ENCODE results near the gene TBC1D22A.
"Not testable (repeated sequence)": the region's sequence is repeated elsewhere in the genome, so short reads cannot be mapped to it uniquely, and the experiment has no call there.

TBC1D22A gene

GRCh38 chr22:46813816-46814597, 51.6 kb downstream of the TBC1D22A start:
- DNase-seq (ENCODE audit: low spot score) = no peak

- DNase-seq (ENCODE audit: low spot score) = no peak
Measured at GRCh38 chr22:46815132-46815531, 52.7 kb downstream of the TBC1D22A start.

- no peak for DNase-seq (ENCODE audit: low spot score)
Measured at GRCh38 chr22:46815559-46815895, 53.1 kb downstream of the TBC1D22A start.

GRCh38 chr22:46815896-46816731, 53.7 kb downstream of the TBC1D22A start:
- DNase-seq (ENCODE audit: low spot score) = no peak

- DNase-seq (ENCODE audit: low spot score) = not testable (repeated sequence)
Measured at GRCh38 chr22:46817390-46817789, 54.9 kb downstream of the TBC1D22A start.

- DNase-seq (ENCODE audit: low spot score) = no peak
Measured at GRCh38 chr22:46823248-46823647, 60.8 kb downstream of the TBC1D22A start.

GRCh38 chr22:46823654-46824053, 61.2 kb downstream of the TBC1D22A start:
- no peak for DNase-seq (ENCODE audit: low spot score)

- no peak for DNase-seq (ENCODE audit: low spot score)
Measured at GRCh38 chr22:46824344-46824909, 62.0 kb downstream of the TBC1D22A start.

- DNase-seq (ENCODE audit: low spot score) = no peak
Measured at GRCh38 chr22:46824980-46825544, 62.6 kb downstream of the TBC1D22A start.

GRCh38 chr22:46826438-46827135, 64.1 kb downstream of the TBC1D22A start:
- DNase-seq (ENCODE audit: low spot score) = no peak

GRCh38 chr22:46827136-46827780, 64.8 kb downstream of the TBC1D22A start:
- no peak for DNase-seq (ENCODE audit: low spot score)

GRCh38 chr22:46827781-46828180, 65.3 kb downstream of the TBC1D22A start:
- DNase-seq (ENCODE audit: low spot score) = no peak

- DNase-seq (ENCODE audit: low spot score) = no peak
Measured at GRCh38 chr22:46828323-46828900, 66.0 kb downstream of the TBC1D22A start.

GRCh38 chr22:46829117-46829891, 66.9 kb downstream of the TBC1D22A start:
- DNase-seq (ENCODE audit: low spot score) = no peak

- DNase-seq (ENCODE audit: low spot score) = no peak
Measured at GRCh38 chr22:46829941-46830715, 67.7 kb downstream of the TBC1D22A start.

- no peak for DNase-seq (ENCODE audit: low spot score)
Measured at GRCh38 chr22:46830841-46831240, 68.4 kb downstream of the TBC1D22A start.

- peak; percentile 44 for DNase-seq (ENCODE audit: low spot score)
Measured at GRCh38 chr22:46833228-46833627, 70.8 kb downstream of the TBC1D22A start.

GRCh38 chr22:46834021-46834737, 71.7 kb downstream of the TBC1D22A start:
- no peak for DNase-seq (ENCODE audit: low spot score)

- DNase-seq (ENCODE audit: low spot score) = no peak
Measured at GRCh38 chr22:46835288-46835687, 72.8 kb downstream of the TBC1D22A start.
